ENCODE results near the gene MRPL36.
"Not testable (repeated sequence)": the region's sequence is repeated elsewhere in the genome, so short reads cannot be mapped to it uniquely, and the experiment has no call there.

MRPL36 gene

DNA sequence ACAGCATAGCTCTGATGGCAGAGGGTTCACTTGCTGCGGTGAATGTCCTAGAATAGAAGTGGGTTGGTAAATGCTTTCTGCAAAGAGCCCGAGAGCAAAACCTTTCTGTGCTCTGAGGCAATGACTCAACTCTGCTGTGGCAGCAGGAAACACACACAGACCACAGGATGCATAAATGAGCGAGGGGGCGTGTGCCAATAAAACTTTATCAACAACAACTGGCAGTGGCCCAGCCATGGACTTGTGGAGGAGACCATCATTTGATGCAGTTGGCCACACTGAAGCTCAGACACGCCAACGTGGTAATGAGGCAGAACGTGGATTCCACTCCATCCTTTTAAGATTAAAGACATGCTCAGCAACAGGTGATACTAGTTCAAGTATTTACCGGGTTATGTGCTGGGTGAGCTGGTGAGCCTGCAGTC, 6.8 kb downstream of the MRPL36 start:
- no peak overlapping the region for H3K27ac ChIP-seq
- TF ChIP-seq, protein P1, sequence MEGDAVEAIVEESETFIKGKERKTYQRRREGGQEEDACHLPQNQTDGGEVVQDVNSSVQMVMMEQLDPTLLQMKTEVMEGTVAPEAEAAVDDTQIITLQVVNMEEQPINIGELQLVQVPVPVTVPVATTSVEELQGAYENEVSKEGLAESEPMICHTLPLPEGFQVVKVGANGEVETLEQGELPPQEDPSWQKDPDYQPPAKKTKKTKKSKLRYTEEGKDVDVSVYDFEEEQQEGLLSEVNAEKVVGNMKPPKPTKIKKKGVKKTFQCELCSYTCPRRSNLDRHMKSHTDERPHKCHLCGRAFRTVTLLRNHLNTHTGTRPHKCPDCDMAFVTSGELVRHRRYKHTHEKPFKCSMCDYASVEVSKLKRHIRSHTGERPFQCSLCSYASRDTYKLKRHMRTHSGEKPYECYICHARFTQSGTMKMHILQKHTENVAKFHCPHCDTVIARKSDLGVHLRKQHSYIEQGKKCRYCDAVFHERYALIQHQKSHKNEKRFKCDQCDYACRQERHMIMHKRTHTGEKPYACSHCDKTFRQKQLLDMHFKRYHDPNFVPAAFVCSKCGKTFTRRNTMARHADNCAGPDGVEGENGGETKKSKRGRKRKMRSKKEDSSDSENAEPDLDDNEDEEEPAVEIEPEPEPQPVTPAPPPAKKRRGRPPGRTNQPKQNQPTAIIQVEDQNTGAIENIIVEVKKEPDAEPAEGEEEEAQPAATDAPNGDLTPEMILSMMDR (IDR thresholded peaks at IDR 0.05) = no peak
- TF ChIP-seq ZFX (IDR thresholded peaks at IDR 0.05; ENCODE audit: borderline replicate concordance) = no peak

DNA sequence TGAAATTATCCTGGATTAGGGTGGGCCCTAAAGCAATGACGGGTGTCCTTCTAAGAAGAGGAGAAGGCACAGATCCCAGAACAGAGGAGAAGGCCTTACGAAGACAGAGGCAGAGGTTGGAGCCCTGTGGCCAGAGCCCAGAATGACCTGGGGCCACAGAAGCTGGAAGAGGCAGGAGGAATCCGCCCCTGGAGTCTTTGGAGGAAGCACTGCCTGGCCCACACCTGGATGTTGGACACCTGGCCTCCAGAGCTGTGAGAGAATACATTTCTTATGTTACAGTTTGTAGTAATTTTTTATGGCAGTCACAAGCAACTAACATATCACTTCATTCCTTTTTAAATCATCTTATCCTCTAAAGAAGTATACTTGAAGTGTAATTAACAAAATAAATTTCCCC, 8.5 kb downstream of the MRPL36 start:
- H3K27ac ChIP-seq = no peak overlapping the region
- TF ChIP-seq ZFX (IDR thresholded peaks at IDR 0.05; ENCODE audit: borderline replicate concordance) = no peak
- TF ChIP-seq, protein P1 (IDR thresholded peaks at IDR 0.05) = no peak

GRCh38 chr5:1789834-1790471, 9.7 kb downstream of the MRPL36 start:
- TF ChIP-seq, protein P1 (IDR thresholded peaks at IDR 0.05) = no peak
- no peak for TF ChIP-seq ZFX (IDR thresholded peaks at IDR 0.05; ENCODE audit: borderline replicate concordance)
- H3K27ac ChIP-seq = no peak overlapping the region

GRCh38 chr5:1789438-1789833, 10.2 kb downstream of the MRPL36 start:
- not testable (repeated sequence) for H3K27ac ChIP-seq

DNA sequence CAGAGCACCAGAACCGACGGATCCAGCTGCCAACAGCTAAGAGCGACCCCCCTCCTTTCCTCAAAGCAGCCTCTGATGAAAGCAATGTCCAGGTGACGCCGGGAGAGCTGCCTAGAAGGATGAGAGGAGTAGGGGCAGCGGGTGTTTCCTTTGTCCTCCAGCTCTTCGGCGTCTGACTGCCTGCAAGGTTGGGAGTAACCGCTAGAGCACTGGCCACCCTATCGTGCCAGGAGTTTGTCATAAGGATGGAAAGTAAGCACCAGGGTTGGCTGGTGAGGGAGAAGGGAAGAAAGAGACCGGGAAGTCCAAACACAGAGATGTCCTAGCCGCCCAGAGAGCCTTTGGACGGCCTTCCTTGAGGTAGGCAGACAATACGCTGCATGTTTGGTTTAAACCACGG, 10.8 kb downstream of the MRPL36 start:
- TF ChIP-seq, protein P1 (IDR thresholded peaks at IDR 0.05) = no peak
- no peak for TF ChIP-seq ZFX (IDR thresholded peaks at IDR 0.05; ENCODE audit: borderline replicate concordance)
- H3K27ac ChIP-seq = no peak overlapping the region

DNA sequence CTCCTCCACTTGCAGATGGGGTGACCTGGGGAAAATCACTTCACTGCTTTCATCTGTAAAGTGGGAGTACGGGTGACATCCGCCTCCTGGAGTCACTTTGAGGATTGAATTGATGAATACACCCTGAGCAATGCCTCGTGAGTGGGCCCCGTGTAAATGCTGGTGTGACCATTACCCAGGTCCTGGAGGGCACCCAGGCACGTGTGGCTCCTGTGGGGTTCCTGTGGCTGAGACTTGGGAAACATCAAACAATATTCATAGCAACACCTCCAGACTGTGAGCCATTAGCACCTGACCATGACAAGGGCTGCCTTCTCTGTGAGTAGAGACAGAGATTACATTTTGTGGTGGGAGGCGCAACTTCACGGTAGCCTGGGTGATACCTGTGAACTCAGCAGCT, 11.4 kb downstream of the MRPL36 start:
- TF ChIP-seq, protein P1 (IDR thresholded peaks at IDR 0.05) = no peak
- TF ChIP-seq ZFX (IDR thresholded peaks at IDR 0.05; ENCODE audit: borderline replicate concordance) = no peak
- H3K27ac ChIP-seq = no peak overlapping the region

- no peak overlapping the region for H3K27ac ChIP-seq
- TF ChIP-seq ZFX (IDR thresholded peaks at IDR 0.05; ENCODE audit: borderline replicate concordance) = no peak
- TF ChIP-seq, protein P1 (IDR thresholded peaks at IDR 0.05) = no peak
Observed at GRCh38 chr5:1787472-1788047, 12.1 kb downstream of the MRPL36 start.
